Fibroblast of mammary gland (primary cell): Measurements from ENCODE around the gene SELPLG.

Source experiments
- DNase-seq: peaks from one replicate; pipeline ENCODE4 v3.0.0-alpha.2; 2010; ENCODE audit warnings: low read depth
- H3K4me3 ChIP-seq: 2 replicates; pipeline ENCODE4 v1.5.1; 2011; ENCODE audit warnings: low read depth, mild to moderate bottlenecking, low read length, moderate library complexity; ENCODE audit not compliant: control insufficient read depth
- CTCF ChIP-seq: conservative IDR thresholded peaks from 2 replicates; pipeline ENCODE4 v1.5.1; 2011; ENCODE audit warnings: low read depth, low read length, inconsistent platforms; ENCODE audit not compliant: control insufficient read depth, insufficient read depth

SELPLG gene

GRCh38 chr12:108602209-108602705 lies 31.4 kb downstream of the SELPLG start:
- DNase-seq = no peak
- no peak for TF ChIP-seq CTCF
- H3K4me3 ChIP-seq = no peak overlapping the region

GRCh38 chr12:108600702-108601007 lies 33.0 kb downstream of the SELPLG start:
- DNase-seq = no peak
- TF ChIP-seq CTCF = no peak
- H3K4me3 ChIP-seq = no peak overlapping the region

GRCh38 chr12:108599948-108600701 lies 33.6 kb downstream of the SELPLG start:
- no peak for DNase-seq
- no peak overlapping the region for H3K4me3 ChIP-seq
- no peak for TF ChIP-seq CTCF

GRCh38 chr12:108599541-108599940 lies 34.2 kb downstream of the SELPLG start:
- no peak for DNase-seq
- no peak for TF ChIP-seq CTCF
- H3K4me3 ChIP-seq = no peak overlapping the region

GRCh38 chr12:108598553-108599250 lies 35.0 kb downstream of the SELPLG start:
- TF ChIP-seq CTCF = no peak
- no peak for DNase-seq
- peak overlapping the region; percentile 70 for H3K4me3 ChIP-seq

GRCh38 chr12:108597559-108598471 lies 35.9 kb downstream of the SELPLG start, which contains the start of gene TMEM119:
TMEM119 (minus strand) TSS chr12:108598084; CDS start chr12:108592383, 5,701 bp downstream.
- peak within 1 kb of the TSS; percentile 70 for H3K4me3 ChIP-seq

More at GRCh38 chr12:108597559-108598471, 35.9 kb downstream of the SELPLG start, which contains the start of gene TMEM119:
- DNase-seq = peak; percentile 85
- no peak for TF ChIP-seq CTCF
